Neural cell (in vitro differentiated cells): ENCODE measurements around the gene KIFC1. TPM values are rescaled to one million over a fixed set of nuclear protein-coding genes. Genes with fewer than 3 reads are reported as not detected.

Experiments used
- H2AFZ ChIP-seq: fragments of 200-600, 300-800 bp; sonication (generic), shearing (Covaris generic); 2 replicates; pipeline ENCODE4 v1.6.0; 2014; ENCODE audit warnings: low read depth, mild to moderate bottlenecking, antibody characterized with exemption, low read length, moderate library complexity
- H3F3A ChIP-seq: fragments of 200-600 bp; shearing (Covaris generic); 2 replicates; pipeline ENCODE4 v1.6.1; 2016; ENCODE audit warnings: mild to moderate bottlenecking, moderate library complexity, mixed read lengths, antibody characterized with exemption, low read length; ENCODE audit not compliant: insufficient read depth, poor library complexity, severe bottlenecking
- H3K27ac ChIP-seq: fragments of 200-600, 300-800 bp; sonication (generic), shearing (Covaris generic); 2 replicates; pipeline ENCODE4 v1.5.1; 2014; ENCODE audit warnings: mild to moderate bottlenecking, low read length, moderate library complexity
- H3K27me3 ChIP-seq: fragments of 300-800, 200-600 bp; sonication (generic), shearing (Covaris generic); 2 replicates; pipeline ENCODE4 v1.6.0; 2014; ENCODE audit warnings: mild to moderate bottlenecking, low read depth, low read length, moderate library complexity; ENCODE audit not compliant: insufficient read depth
- H3K36me3 ChIP-seq: fragments of 300-800, 200-600 bp; sonication (generic), shearing (Covaris generic); 2 replicates; pipeline ENCODE4 v1.5.1; 2014; ENCODE audit warnings: mild to moderate bottlenecking, antibody characterized with exemption, low read length, moderate library complexity; ENCODE audit not compliant: insufficient read depth
- H3K4me2 ChIP-seq: fragments of 300-800, 200-600 bp; sonication (generic), shearing (Covaris generic); 2 replicates; pipeline ENCODE4 v1.6.0; 2014; ENCODE audit warnings: mild to moderate bottlenecking, low read length
- H3K4me3 ChIP-seq: fragments of 300-800, 200-600 bp; sonication (generic), shearing (Covaris generic); 2 replicates; pipeline ENCODE4 v1.5.1; 2014; ENCODE audit warnings: mild to moderate bottlenecking, low read length, moderate library complexity
- H3K79me2 ChIP-seq: fragments of 200-600 bp; shearing (Covaris generic); replicated peaks from 2 replicates; pipeline ENCODE4 v1.6.0; 2014; ENCODE audit warnings: mild to moderate bottlenecking, low read length, moderate library complexity; ENCODE audit not compliant: insufficient read depth
- H3K9ac ChIP-seq: fragments of 300-800, 200-600 bp; sonication (generic), shearing (Covaris generic); 2 replicates; pipeline ENCODE4 v1.6.1; 2016; ENCODE audit warnings: mild to moderate bottlenecking, low read length, mixed read lengths
- H3K9me2 ChIP-seq: fragments of 200-600 bp; shearing (Covaris generic); 2 replicates; pipeline ENCODE4 v1.6.1; 2016; ENCODE audit warnings: mild to moderate bottlenecking, low read length, mixed read lengths; ENCODE audit not compliant: insufficient read depth
- H3K9me3 ChIP-seq: fragments of 200-600, 300-800 bp; sonication (generic), shearing (Covaris generic); 2 replicates; pipeline ENCODE4 v1.6.1; 2016; ENCODE audit warnings: mild to moderate bottlenecking, mixed run types, low read length, moderate library complexity, mixed read lengths
- H4K20me1 ChIP-seq: fragments of 200-600 bp; shearing (Covaris generic); 2 replicates; pipeline ENCODE4 v1.6.1; 2016; ENCODE audit warnings: mild to moderate bottlenecking, mixed run types; ENCODE audit not compliant: insufficient read depth
- EP300 ChIP-seq: fragments of 450-650 bp; conservative IDR thresholded peaks from 2 replicates; pipeline ENCODE4 v1.6.1; 2014; ENCODE audit warnings: antibody characterized with exemption, mild to moderate bottlenecking, moderate library complexity; ENCODE audit not compliant: poor library complexity, severe bottlenecking
- EZH2 ChIP-seq: fragments of 200-600, 300-800 bp; shearing (Covaris generic), sonication (generic); IDR thresholded peaks from 2 replicates; pipeline ENCODE4 v1.6.1; 2014; ENCODE audit warnings: antibody characterized with exemption, low read length, borderline replicate concordance, mild to moderate bottlenecking; ENCODE audit not compliant: insufficient read depth, poor library complexity, severe bottlenecking
- MXI1 ChIP-seq: fragments of 450-650 bp; conservative IDR thresholded peaks from 2 replicates; pipeline ENCODE4 v1.6.1; 2014; ENCODE audit warnings: antibody characterized with exemption, mild to moderate bottlenecking; ENCODE audit not compliant: poor library complexity, severe bottlenecking
- POLR2AphosphoS5 ChIP-seq: IDR thresholded peaks from 2 replicates; pipeline ENCODE4 v1.6.1; 2012
- RAD21 ChIP-seq: fragments of 450-650 bp; conservative IDR thresholded peaks from 2 replicates; pipeline ENCODE4 v1.6.1; 2014; ENCODE audit warnings: antibody characterized with exemption, mild to moderate bottlenecking, moderate library complexity
- REST ChIP-seq: IDR thresholded peaks from 2 replicates; pipeline ENCODE4 v1.6.1; 2012; ENCODE audit warnings: borderline replicate concordance
- SMC3 ChIP-seq: fragments of 450-650 bp; conservative IDR thresholded peaks from 2 replicates; pipeline ENCODE4 v1.6.1; 2014; ENCODE audit warnings: antibody characterized with exemption, mild to moderate bottlenecking, moderate library complexity; ENCODE audit not compliant: poor library complexity
- TAF1 ChIP-seq: IDR thresholded peaks from 2 replicates; pipeline ENCODE4 v1.6.1; 2012; ENCODE audit warnings: low read depth
- polyA plus RNA-seq: library from polyadenylated mRNA; depleted of rRNA; stranded (reverse); fragments of >200 nt; gene quantifications from 2 replicates; pipeline ENCODE4 v1.2.3, GENCODE V29; 2014
- TF ChIP-seq, protein P1 (sequence below): fragments of 450-650 bp; IDR thresholded peaks from 2 replicates; pipeline ENCODE4 v1.5.1; 2014; ENCODE audit warnings: antibody characterized with exemption, mild to moderate bottlenecking, moderate library complexity; ENCODE audit not compliant: poor library complexity, severe bottlenecking

Gene KIFC1
- polyA plus RNA-seq, 1 donor from 2014 or later = 0.52 TPM

DNA sequence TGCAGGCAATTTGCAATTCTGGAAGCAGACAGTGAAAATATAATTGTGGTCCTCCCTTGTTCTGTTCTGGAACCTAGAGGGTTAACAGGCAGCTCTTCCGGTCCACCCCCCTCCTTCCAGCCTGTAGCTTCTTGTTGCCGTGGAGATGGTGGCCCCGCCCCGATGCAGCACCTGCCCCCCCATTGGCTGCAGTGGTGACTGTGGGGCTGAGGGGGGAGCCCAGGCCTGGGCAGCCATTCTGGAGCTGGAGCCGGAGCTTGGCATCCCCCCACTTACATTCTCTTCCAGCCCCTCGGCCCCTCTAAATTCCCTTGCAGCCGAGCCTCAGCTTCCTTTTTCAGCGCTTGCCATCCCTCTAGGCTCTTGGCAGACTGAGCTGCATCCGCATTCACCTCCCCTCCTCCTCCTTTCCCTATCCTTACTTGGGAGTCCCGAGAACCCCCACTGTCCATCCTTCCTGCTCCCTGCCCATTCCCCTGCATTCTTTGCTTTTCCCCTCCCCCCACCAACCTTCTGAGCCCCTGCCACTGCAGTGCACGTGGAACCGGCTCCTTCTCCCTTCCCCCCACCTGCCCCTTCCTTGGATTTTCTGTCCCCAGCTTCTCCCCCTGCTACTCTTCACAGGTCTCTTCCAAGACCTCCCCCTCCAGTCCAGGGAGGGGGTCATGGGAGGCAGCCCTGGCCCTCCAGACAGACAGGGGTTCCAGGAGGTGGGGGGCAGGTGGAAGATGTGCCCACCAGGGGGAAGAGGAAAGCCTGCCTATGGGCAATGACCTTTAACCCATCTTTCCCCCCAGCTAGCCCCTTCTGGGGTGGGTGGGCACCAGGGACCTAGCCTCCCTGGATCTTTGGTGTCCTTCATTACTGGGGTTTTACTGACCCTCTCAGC is 39.6 kb downstream of the KIFC1 start:
- TF ChIP-seq EP300 = peak; percentile 24
- no peak for TF ChIP-seq TAF1
- peak; percentile 62 for TF ChIP-seq MXI1
- TF ChIP-seq RAD21 = peak; percentile 26
- TF ChIP-seq SMC3 = peak; percentile 39
- TF ChIP-seq REST = no peak
- TF ChIP-seq, protein P1, sequence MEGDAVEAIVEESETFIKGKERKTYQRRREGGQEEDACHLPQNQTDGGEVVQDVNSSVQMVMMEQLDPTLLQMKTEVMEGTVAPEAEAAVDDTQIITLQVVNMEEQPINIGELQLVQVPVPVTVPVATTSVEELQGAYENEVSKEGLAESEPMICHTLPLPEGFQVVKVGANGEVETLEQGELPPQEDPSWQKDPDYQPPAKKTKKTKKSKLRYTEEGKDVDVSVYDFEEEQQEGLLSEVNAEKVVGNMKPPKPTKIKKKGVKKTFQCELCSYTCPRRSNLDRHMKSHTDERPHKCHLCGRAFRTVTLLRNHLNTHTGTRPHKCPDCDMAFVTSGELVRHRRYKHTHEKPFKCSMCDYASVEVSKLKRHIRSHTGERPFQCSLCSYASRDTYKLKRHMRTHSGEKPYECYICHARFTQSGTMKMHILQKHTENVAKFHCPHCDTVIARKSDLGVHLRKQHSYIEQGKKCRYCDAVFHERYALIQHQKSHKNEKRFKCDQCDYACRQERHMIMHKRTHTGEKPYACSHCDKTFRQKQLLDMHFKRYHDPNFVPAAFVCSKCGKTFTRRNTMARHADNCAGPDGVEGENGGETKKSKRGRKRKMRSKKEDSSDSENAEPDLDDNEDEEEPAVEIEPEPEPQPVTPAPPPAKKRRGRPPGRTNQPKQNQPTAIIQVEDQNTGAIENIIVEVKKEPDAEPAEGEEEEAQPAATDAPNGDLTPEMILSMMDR = no peak
- peak; percentile 58 for TF ChIP-seq POLR2AphosphoS5
- TF ChIP-seq EZH2 = no peak
- Histone ChIP-seq H3K27ac (peak overlapping the region; percentile 81), H2AFZ (no peak overlapping the region), H4K20me1 (no peaks in the 10 kb centered on the region), H3K79me2 (peaks cover 42% of the 10 kb centered on the region), H3K4me2 (peak overlapping the region; percentile 96), H3K9me3 (no peaks in the 10 kb centered on the region), H3K9ac (peak overlapping the region; percentile 81), H3K9me2 (no peaks in the 10 kb centered on the region), H3F3A (no peaks in the 10 kb centered on the region), H3K36me3 (no peaks in the 10 kb centered on the region), H3K27me3 (no peaks in the 10 kb centered on the region), H3K4me3 (peak overlapping the region; percentile 87)

DNA sequence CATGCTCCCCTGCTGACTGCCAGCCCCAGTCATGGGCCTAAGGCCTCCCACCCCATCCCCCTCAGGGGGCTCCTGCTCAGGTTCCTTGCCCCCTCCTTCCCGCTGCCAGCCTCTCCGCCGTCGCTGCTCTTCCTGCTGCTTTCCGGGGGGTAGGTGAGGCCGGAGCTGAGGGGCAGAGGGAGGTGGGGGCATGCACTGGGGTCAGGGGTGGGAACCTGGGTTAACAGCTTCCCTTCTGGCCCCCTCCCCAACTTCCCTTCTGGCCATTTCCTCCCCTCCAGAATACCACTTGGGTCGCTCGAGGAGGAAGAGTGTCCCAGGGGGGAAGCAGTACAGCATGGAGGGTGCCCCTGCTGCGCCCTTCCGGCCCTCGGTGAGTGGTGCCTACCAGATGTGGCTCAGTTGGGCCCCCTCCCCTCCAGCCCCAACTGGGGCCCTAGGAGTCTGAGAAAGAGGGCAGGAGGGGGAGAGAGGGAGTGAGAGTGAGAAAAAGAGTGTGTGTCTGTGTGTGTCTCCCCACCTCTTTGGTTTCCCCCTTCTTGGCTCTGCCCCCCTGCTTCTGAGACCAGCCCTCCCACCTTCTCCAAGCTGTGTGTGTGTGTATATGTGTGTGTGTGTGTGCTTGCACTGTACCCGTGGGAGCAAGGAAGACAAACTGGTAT is 40.4 kb downstream of the KIFC1 start:
- Histone ChIP-seq H3K4me2 (peak overlapping the region; percentile 96), H3K9me2 (no peaks in the 10 kb centered on the region), H4K20me1 (no peaks in the 10 kb centered on the region), H3K36me3 (no peaks in the 10 kb centered on the region), H3K4me3 (peak overlapping the region; percentile 87), H2AFZ (no peak overlapping the region), H3K9ac (peak overlapping the region; percentile 81), H3K27ac (no peak overlapping the region), H3K79me2 (peaks cover 42% of the 10 kb centered on the region), H3F3A (no peaks in the 10 kb centered on the region), H3K9me3 (no peaks in the 10 kb centered on the region), H3K27me3 (no peaks in the 10 kb centered on the region)
- TF ChIP-seq EZH2 (no peak), SMC3 (no peak), EP300 (no peak), RAD21 (no peak), TAF1 (no peak), MXI1 (no peak), POLR2AphosphoS5 (no peak), REST (no peak)
- TF ChIP-seq, protein P1 = no peak
